GM21528 (cell line): ENCODE data around the gene GCLC.

ENCODE experiments used
- ATAC-seq: cut with Tn5 transposase; IDR thresholded peaks from one replicate; pipeline ENCODE4 v1.9.1; 2021; ENCODE audit warnings: mild to moderate bottlenecking, moderate library complexity; ENCODE audit not compliant: unreplicated experiment, low FRiP score

Gene GCLC

GRCh38 chr6:53528107-53528506 is 16.8 kb downstream of the GCLC start:
- no peak for ATAC-seq

GRCh38 chr6:53527249-53527765 is 17.6 kb downstream of the GCLC start:
- no peak for ATAC-seq

- ATAC-seq = no peak
Measured at GRCh38 chr6:53526000-53526399, 18.9 kb downstream of the GCLC start.

GRCh38 chr6:53524455-53524815 is 20.5 kb downstream of the GCLC start:
- no peak for ATAC-seq

- no peak for ATAC-seq
Measured at GRCh38 chr6:53523511-53524454, 21.1 kb downstream of the GCLC start.

- no peak for ATAC-seq
Measured at GRCh38 chr6:53520320-53520928, 24.5 kb downstream of the GCLC start.

- ATAC-seq = no peak
Measured at GRCh38 chr6:53518862-53519261, 26.0 kb downstream of the GCLC start.

GRCh38 chr6:53517021-53517420 is 27.9 kb downstream of the GCLC start:
- ATAC-seq = no peak

- ATAC-seq = no peak
Measured at GRCh38 chr6:53514677-53515076, 30.2 kb downstream of the GCLC start.

- no peak for ATAC-seq
Measured at GRCh38 chr6:53513519-53513966, 31.4 kb downstream of the GCLC start.

- no peak for ATAC-seq
Measured at GRCh38 chr6:53513056-53513455, 31.8 kb downstream of the GCLC start.

- ATAC-seq = no peak
Measured at GRCh38 chr6:53512626-53513025, 32.3 kb downstream of the GCLC start.

GRCh38 chr6:53510746-53511145 is 34.2 kb downstream of the GCLC start:
- no peak for ATAC-seq

GRCh38 chr6:53506872-53507271 is 38.0 kb downstream of the GCLC start:
- ATAC-seq = no peak

GRCh38 chr6:53504512-53504911 is 40.4 kb downstream of the GCLC start:
- no peak for ATAC-seq

- ATAC-seq = no peak
Measured at GRCh38 chr6:53503060-53503459, 41.8 kb downstream of the GCLC start.

GRCh38 chr6:53501432-53501831 is 43.5 kb downstream of the GCLC start:
- ATAC-seq = no peak

- no peak for ATAC-seq
Measured at GRCh38 chr6:53500095-53500494, 44.8 kb downstream of the GCLC start.

- ATAC-seq = no peak
Measured at GRCh38 chr6:53499094-53499493, 45.8 kb downstream of the GCLC start.

GRCh38 chr6:53498649-53499048 is 46.3 kb downstream of the GCLC start:
- ATAC-seq = no peak

GRCh38 chr6:53497905-53498304 is 47.0 kb downstream of the GCLC start:
- no peak for ATAC-seq
